GM18907 (cell line): ENCODE measurements around the gene ANAPC7.
"Not testable (repeated sequence)": the region's sequence is repeated elsewhere in the genome, so short reads cannot be mapped to it uniquely, and the experiment has no call there.

Experiments used
- ATAC-seq: cut with Tn5 transposase; IDR thresholded peaks from one replicate; pipeline ENCODE4 v1.9.1; 2021; ENCODE audit warnings: mild to moderate bottlenecking, moderate library complexity; ENCODE audit not compliant: unreplicated experiment

The ANAPC7 gene

GRCh38 chr12:110403146-110403975 is at the start of gene ANAPC7:
TSS of gene ANAPC7 (minus strand) at chr12:110403708. CDS start at chr12:110403627, 81 bp downstream.
- peak; percentile 81 for ATAC-seq

- ATAC-seq: no peak
Measured at GRCh38 chr12:110451263-110451662, 47.8 kb upstream of the ANAPC7 start.

- ATAC-seq: peak; percentile 90
Measured at GRCh38 chr12:110449799-110450497, 46.4 kb upstream of the ANAPC7 start, which contains the start of gene ARPC3. TSS of gene ARPC3 (minus strand) at chr12:110450337. CDS start at chr12:110450260, 77 bp downstream.

GRCh38 chr12:110444455-110444854 is 40.9 kb upstream of the ANAPC7 start:
- ATAC-seq: no peak

GRCh38 chr12:110436231-110436630 is 32.7 kb upstream of the ANAPC7 start:
- ATAC-seq: no peak

- no peak for ATAC-seq
Measured at GRCh38 chr12:110431957-110432587, 28.6 kb upstream of the ANAPC7 start.

- ATAC-seq: not testable (repeated sequence)
Measured at GRCh38 chr12:110429676-110430075, 26.2 kb upstream of the ANAPC7 start.

- ATAC-seq: no peak
Measured at GRCh38 chr12:110426406-110426805, 22.9 kb upstream of the ANAPC7 start.

GRCh38 chr12:110424237-110424636 is 20.7 kb upstream of the ANAPC7 start:
- ATAC-seq: no peak

GRCh38 chr12:110421701-110422100 is 18.2 kb upstream of the ANAPC7 start:
- ATAC-seq: no peak

GRCh38 chr12:110421159-110421661 is 17.7 kb upstream of the ANAPC7 start:
- no peak for ATAC-seq

GRCh38 chr12:110420644-110421043 is 17.1 kb upstream of the ANAPC7 start:
- ATAC-seq: not testable (repeated sequence)

- not testable (repeated sequence) for ATAC-seq
Measured at GRCh38 chr12:110417113-110417512, 13.6 kb upstream of the ANAPC7 start.

- not testable (repeated sequence) for ATAC-seq
Measured at GRCh38 chr12:110410086-110410485, 6.6 kb upstream of the ANAPC7 start.

- not testable (repeated sequence) for ATAC-seq
Measured at GRCh38 chr12:110405126-110405662, 1.7 kb upstream of the ANAPC7 start.

GRCh38 chr12:110403976-110404682 is 621 bp upstream of the ANAPC7 start:
- peak; percentile 64 for ATAC-seq

GRCh38 chr12:110382683-110383082 is 20.8 kb downstream of the ANAPC7 start:
- no peak for ATAC-seq

GRCh38 chr12:110379631-110380030 is 23.9 kb downstream of the ANAPC7 start:
- ATAC-seq: no peak

- no peak for ATAC-seq
Measured at GRCh38 chr12:110379197-110379596, 24.3 kb downstream of the ANAPC7 start.

- not testable (repeated sequence) for ATAC-seq
Measured at GRCh38 chr12:110378131-110378790, 25.2 kb downstream of the ANAPC7 start.
